Activated CD8-positive, alpha-beta memory T cell treated with anti-CD3 and anti-CD28 coated beads for 36 hours (primary cell): ENCODE results near the gene ITPR1. TPM values are rescaled to one million over a fixed set of nuclear protein-coding genes. Genes with fewer than 3 reads are reported as not detected.

ENCODE experiments used
- CTCF ChIA-PET: fragments of 350-600 bp; sonication (Branson Sonifier 250); formaldehyde crosslinking; loops from one replicate; lab custom pipeline; 2021; ENCODE audit warnings: antibody characterized with exemption; lab: Charles Lee
- POLR2A ChIA-PET: fragments of 350-600 bp; sonication (Branson Sonifier 250); formaldehyde crosslinking; loops from one replicate; lab custom pipeline; 2021; ENCODE audit warnings: antibody characterized with exemption; lab: Charles Lee
- total RNA-seq, 2 experiments: library from RNA; stranded (reverse); gene quantifications; one replicate each; pipeline ENCODE4 v1.2.3, GENCODE V29; 2021

ITPR1 gene
- total RNA-seq, 2 experiments from 2014 or later = 83.2 to 85.1 TPM

- CTCF ChIA-PET = interaction anchor here (1.3 kb wide), 1 partner anchor 37 kb away, joined by 4 read pairs; no protein-coding TSS in a partner anchor
- POLR2A ChIA-PET = interaction anchor here (1.1 kb wide), 1 partner anchor 228 kb away, joined by 3 read pairs; no protein-coding TSS in a partner anchor
Observed at GRCh38 chr3:4748127-4748526, 255.0 kb downstream of the ITPR1 start.

GRCh38 chr3:4748701-4749378 is 255.7 kb downstream of the ITPR1 start:
- POLR2A ChIA-PET = interaction anchor here (1.6 kb wide), 1 partner anchor 10 kb away, joined by 4 read pairs; no protein-coding TSS in a partner anchor
- CTCF ChIA-PET = interaction anchor here (2.0 kb wide), 1 partner anchor 9 kb away, joined by 6 read pairs; no protein-coding TSS in a partner anchor

- CTCF ChIA-PET = interaction anchor here (2.0 kb wide), 1 partner anchor 10 kb away, joined by 6 read pairs; no protein-coding TSS in a partner anchor
- POLR2A ChIA-PET = interaction anchor here (1.6 kb wide), 1 partner anchor 11 kb away, joined by 4 read pairs; no protein-coding TSS in a partner anchor
Observed at GRCh38 chr3:4749567-4750002, 256.4 kb downstream of the ITPR1 start.

- CTCF ChIA-PET = interaction anchor here (2.0 kb wide), 1 partner anchor 11 kb away, joined by 6 read pairs; no protein-coding TSS in a partner anchor
- POLR2A ChIA-PET = no interaction called here
Observed at GRCh38 chr3:4750306-4750968, 257.3 kb downstream of the ITPR1 start.

GRCh38 chr3:4751029-4751501 is 257.9 kb downstream of the ITPR1 start:
- CTCF ChIA-PET = no interaction called here
- POLR2A ChIA-PET = no interaction called here

- ChIA-PET POLR2A (no interaction called here), CTCF (no interaction called here)
Observed at GRCh38 chr3:4751502-4752101, 258.5 kb downstream of the ITPR1 start.

- POLR2A ChIA-PET = interaction anchor here (0.5 kb wide), 1 partner anchor 86 kb away, joined by 3 read pairs; no protein-coding TSS in a partner anchor
- CTCF ChIA-PET = no interaction called here
Observed at GRCh38 chr3:4752201-4753072, 259.3 kb downstream of the ITPR1 start.

- POLR2A ChIA-PET = interaction anchor here (0.5 kb wide), 1 partner anchor 85 kb away, joined by 3 read pairs; no protein-coding TSS in a partner anchor
- CTCF ChIA-PET = no interaction called here
Observed at GRCh38 chr3:4753073-4753691, 260.0 kb downstream of the ITPR1 start.

- ChIA-PET CTCF (no interaction called here), POLR2A (no interaction called here)
Observed at GRCh38 chr3:4754180-4755086, 261.3 kb downstream of the ITPR1 start.

- CTCF ChIA-PET = no interaction called here
- POLR2A ChIA-PET = interaction anchor here (0.7 kb wide), 1 partner anchor 550 kb away, joined by 3 read pairs; no protein-coding TSS in a partner anchor
Observed at GRCh38 chr3:4755566-4755965, 262.4 kb downstream of the ITPR1 start.

GRCh38 chr3:4756057-4756775 is 263.1 kb downstream of the ITPR1 start:
- ChIA-PET CTCF (interaction anchor here (0.6 kb wide), 1 partner anchor 271 kb away, joined by 3 read pairs; no protein-coding TSS in a partner anchor), POLR2A (no interaction called here)

GRCh38 chr3:4756855-4757574 is 263.9 kb downstream of the ITPR1 start:
- ChIA-PET CTCF (interaction anchor here (0.6 kb wide), 1 partner anchor 270 kb away, joined by 3 read pairs; no protein-coding TSS in a partner anchor), POLR2A (no interaction called here)

- POLR2A ChIA-PET = no interaction called here
- CTCF ChIA-PET = no interaction called here
Observed at GRCh38 chr3:4757575-4758248, 264.6 kb downstream of the ITPR1 start.

GRCh38 chr3:4758249-4758860 is 265.2 kb downstream of the ITPR1 start:
- POLR2A ChIA-PET = no interaction called here
- CTCF ChIA-PET = no interaction called here
